Measurements from ENCODE around the gene RAB3GAP2.
"Not testable (repeated sequence)": the region's sequence is repeated elsewhere in the genome, so short reads cannot be mapped to it uniquely, and the experiment has no call there.

Gene RAB3GAP2

GRCh38 chr1:220269036-220269435 is 3.2 kb downstream of the RAB3GAP2 start:
- no peak for DNase-seq (ENCODE audit: extremely low read depth, low read depth)
- TF ChIP-seq, protein P1, sequence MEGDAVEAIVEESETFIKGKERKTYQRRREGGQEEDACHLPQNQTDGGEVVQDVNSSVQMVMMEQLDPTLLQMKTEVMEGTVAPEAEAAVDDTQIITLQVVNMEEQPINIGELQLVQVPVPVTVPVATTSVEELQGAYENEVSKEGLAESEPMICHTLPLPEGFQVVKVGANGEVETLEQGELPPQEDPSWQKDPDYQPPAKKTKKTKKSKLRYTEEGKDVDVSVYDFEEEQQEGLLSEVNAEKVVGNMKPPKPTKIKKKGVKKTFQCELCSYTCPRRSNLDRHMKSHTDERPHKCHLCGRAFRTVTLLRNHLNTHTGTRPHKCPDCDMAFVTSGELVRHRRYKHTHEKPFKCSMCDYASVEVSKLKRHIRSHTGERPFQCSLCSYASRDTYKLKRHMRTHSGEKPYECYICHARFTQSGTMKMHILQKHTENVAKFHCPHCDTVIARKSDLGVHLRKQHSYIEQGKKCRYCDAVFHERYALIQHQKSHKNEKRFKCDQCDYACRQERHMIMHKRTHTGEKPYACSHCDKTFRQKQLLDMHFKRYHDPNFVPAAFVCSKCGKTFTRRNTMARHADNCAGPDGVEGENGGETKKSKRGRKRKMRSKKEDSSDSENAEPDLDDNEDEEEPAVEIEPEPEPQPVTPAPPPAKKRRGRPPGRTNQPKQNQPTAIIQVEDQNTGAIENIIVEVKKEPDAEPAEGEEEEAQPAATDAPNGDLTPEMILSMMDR (IDR thresholded peaks at IDR 0.05; ENCODE audit: low read depth, low read length), result no peak

- no peak for DNase-seq (ENCODE audit: extremely low read depth, low read depth)
- TF ChIP-seq, protein P1 (IDR thresholded peaks at IDR 0.05; ENCODE audit: low read depth, low read length), result no peak
These were observed 4.6 kb downstream of the RAB3GAP2 start for GRCh38 chr1:220267630-220268029.

DNA sequence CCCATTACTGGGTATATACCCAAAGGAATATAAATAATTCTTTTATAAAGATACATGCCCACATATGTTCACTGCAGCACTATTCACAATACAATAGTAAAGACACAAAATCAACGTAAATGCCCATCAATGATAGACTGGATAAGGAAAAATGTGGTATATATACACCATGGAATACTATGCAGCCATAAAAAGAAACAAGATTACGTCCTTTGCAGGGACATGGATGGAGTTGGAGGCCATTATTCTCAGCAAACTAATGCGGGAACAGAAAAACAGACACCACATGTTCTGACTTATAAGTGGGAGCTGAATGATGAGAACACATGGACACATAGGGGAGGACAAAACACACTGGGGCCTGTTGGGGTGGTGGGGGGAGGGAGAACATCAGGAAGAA is 12.0 kb downstream of the RAB3GAP2 start:
- not testable (repeated sequence) for DNase-seq (ENCODE audit: extremely low read depth, low read depth)

DNA sequence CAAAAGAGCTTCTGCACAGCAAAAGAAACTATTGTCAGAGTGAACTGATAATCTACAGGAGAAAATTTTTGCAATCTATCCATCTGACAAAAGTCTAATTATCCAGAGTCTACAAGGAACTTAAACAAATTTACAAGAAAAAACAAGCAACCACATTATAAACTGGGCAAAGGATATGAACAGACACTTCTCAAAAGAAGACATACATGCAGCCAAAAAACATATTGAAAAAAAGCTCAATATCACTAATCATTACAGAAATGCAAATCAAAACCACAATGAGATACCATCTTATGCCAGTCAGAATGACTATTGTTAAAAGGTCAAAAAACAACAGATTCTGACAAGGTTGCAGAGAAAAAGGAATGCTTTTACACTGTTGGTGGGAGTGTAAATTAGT is 12.5 kb downstream of the RAB3GAP2 start:
- DNase-seq (ENCODE audit: extremely low read depth, low read depth), result not testable (repeated sequence)

DNA sequence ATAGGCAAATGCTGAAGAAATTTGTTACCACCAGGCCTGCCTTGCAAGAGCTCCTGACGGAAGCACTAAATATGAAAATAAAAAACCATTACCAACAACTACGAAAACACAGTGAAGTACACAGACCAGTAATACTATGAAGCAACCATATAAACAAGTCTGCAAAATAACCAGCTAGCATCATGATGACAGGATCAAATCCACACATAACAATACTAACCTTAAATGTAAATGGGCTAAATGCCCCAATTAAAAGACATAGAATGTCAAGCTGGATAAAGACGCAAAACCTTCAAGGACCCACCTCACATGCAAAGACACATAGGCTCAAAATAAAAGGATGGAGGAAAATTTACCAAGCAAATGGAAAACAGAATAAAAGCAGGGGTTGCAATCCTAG is 16.1 kb downstream of the RAB3GAP2 start:
- DNase-seq (ENCODE audit: extremely low read depth, low read depth), result not testable (repeated sequence)

- TF ChIP-seq, protein P1 (IDR thresholded peaks at IDR 0.05; ENCODE audit: low read depth, low read length), result no peak
- DNase-seq (ENCODE audit: extremely low read depth, low read depth), result no peak
These were observed 17.0 kb downstream of the RAB3GAP2 start for GRCh38 chr1:220255204-220255603.

GRCh38 chr1:220253290-220253689 is 19.0 kb downstream of the RAB3GAP2 start:
- DNase-seq (ENCODE audit: extremely low read depth, low read depth), result not testable (repeated sequence)

DNA sequence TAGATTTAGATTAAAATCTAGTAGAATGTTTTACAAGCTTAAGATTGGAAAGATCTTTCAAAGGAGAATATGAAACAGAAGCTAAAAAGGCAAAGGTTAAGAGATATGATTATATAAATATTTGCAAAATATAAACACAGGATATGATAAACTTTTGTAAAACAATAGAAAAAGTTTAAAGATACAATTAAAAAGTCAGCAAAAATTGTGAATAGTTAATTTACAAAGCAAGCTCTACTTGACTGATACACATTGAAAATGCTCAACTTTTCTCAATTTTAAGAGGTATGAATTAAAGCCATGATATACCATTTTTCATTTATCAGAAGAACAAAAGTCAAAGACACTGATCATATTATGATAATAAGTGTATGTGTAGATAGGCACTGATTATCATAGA is 21.0 kb downstream of the RAB3GAP2 start:
- no peak for DNase-seq (ENCODE audit: extremely low read depth, low read depth)
- TF ChIP-seq, protein P1 (IDR thresholded peaks at IDR 0.05; ENCODE audit: low read depth, low read length), result no peak

DNA sequence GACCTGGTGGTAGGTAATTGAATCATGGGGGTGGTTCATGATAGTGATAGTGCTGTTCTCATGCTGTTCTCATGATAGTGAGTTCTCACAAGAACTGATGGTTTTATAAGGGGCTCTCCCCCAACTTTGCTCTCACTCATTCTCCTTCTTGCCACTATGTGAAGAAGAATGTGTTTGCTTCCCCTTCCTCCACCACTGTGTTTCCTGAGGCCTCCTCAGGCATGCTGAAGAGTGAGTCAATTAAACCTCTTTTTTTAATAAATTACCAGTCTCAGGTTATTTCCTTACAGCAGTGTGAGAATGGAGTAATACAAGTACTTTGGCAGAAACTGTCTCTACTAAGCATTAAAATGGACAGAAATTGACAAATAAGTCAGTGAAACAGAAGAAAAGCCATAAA is 21.6 kb downstream of the RAB3GAP2 start:
- TF ChIP-seq, protein P1 (IDR thresholded peaks at IDR 0.05; ENCODE audit: low read depth, low read length), result no peak
- DNase-seq (ENCODE audit: extremely low read depth, low read depth), result no peak

DNA sequence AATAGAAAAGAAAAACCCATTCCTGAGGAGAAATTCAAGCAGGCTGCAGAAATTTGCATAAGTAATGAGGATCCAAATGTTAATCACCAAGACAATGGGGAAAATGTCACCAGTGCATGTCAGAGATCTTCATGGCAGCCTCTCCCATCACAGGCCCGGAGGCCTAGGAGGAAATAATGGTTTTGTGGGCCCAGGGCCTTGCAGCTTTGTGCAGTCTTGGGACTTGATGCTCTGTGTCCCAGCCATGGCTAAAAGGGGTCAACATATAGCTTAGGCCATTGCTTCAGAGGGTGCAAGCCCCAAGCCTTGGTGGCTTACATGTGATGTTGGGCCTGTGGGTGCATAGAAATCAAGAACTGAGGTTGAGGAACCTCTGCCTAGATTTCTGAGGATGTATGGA is 22.7 kb downstream of the RAB3GAP2 start:
- TF ChIP-seq, protein P1 (IDR thresholded peaks at IDR 0.05; ENCODE audit: low read depth, low read length), result no peak
- no peak for DNase-seq (ENCODE audit: extremely low read depth, low read depth)

DNA sequence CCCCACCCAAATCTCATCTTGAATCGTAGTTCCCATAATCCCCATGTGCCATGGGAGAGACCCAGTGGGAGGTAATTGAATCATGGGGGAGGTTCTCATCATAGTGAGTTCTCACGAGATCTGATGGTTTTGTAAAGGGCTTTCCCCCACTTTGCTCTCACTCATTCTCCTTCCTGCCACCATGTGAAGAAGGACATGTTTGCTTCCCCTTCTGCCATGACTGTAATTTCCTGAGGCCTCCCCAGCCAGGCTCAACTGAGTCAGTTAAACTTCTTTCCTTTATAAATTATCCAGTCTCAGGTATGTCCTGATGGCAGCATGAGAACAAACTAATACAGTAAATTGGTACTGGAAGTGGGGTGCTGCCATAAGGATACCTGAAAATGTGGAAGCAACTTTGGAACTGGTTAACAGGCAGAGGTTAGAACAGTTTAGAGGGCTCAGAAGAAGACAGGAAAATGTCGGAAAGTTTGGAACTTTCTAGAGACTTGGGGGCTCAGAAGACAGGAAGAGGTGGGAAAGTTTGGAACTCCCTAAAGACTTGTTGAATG is 23.5 kb downstream of the RAB3GAP2 start:
- DNase-seq (ENCODE audit: extremely low read depth, low read depth), result not testable (repeated sequence)

DNA sequence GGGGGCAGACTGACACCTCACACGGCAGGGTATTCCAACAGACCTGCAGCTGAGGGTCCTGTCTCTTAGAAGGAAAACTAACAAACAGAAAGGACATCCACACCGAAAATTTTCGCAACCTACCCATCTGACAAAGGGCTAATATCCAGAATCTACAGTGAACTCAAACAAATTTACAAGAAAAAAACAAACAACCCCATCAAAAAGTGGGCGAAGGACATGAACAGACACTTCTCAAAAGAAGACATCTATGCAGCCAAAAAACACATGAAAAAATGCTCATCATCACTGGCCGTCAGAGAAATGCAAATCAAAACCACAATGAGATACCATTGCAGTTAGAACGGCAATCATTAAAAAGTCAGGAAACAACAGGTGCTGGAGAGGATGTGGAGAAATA is 26.4 kb downstream of the RAB3GAP2 start:
- not testable (repeated sequence) for DNase-seq (ENCODE audit: extremely low read depth, low read depth)
